AG20443 (cell line): ENCODE results near the gene CPEB3.
"Not testable (repeated sequence)": the region's sequence is repeated elsewhere in the genome, so short reads cannot be mapped to it uniquely, and the experiment has no call there.

Experiments
- DNase-seq: peaks from one replicate; pipeline ENCODE4 v3.0.0; 2012; ENCODE audit warnings: low spot score, mixed read lengths

The CPEB3 gene

DNA sequence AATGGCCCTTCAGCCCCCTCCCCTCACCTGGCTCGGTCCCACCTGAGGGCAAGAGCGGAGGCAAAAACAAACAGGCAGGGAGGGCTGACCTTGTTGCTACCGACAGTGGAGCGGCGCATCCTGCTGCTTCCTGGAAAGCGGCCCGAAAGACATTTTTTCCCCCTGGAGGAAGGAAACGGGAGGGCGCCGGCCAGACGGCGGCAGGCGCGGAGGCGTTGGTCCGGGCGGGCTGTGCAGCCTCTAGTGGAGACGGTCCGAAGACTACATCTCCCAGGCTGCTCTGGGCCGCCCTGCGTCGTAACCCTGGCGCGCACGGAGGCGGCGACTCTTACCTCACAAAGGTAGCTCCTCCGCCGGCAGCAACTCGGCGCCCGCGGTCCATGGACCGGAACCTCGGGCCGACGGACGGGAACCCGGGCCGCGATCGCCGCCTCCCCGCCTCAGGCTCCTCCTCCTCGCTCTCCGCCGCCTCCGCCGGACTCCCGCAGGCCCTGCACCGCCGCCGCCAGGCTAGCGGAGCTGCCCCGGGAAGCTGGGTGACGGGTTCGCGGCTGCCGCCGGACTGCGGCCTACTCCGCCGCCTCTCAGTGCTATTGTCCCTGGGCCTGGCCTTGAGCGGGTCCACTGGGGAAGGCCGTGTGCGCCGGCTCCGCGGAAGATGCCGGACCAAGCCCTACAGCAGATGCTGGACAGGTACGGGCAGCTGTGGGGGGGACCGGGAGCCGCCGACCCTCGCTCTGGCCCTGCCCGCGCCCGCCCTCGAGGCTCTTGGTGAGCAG lies at the start of gene CPEB3, which contains the start of gene MARCHF5:
Gene CPEB3 (minus strand): TSS at position 242 of the 779 bp plus-strand sequence. CDS start 50,728 bp downstream, outside the sequence.
Gene MARCHF5 (plus strand): TSS at position 331 of the 779 bp plus-strand sequence. CDS start 328 bp downstream, at position 659.
- DNase-seq = peak; percentile 98

DNA sequence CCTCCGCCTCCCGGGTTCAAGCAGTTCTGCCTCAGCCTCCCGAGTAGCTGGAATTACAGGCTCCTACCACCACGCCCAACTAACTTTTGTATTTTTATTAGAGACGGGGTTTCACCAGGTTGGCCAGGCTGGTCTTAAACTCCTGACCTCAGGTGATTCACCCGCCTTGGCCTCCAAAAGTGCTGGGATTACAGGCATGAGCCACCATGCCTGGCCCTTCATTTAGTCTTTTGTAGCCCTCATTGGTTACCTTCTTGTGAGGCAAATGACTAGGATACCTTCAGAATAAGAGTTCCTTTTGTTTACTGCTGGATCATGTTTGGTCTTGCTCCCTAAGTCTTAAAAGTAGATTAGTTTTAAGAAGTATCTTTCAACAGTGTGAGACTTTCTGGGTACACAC lies 39.0 kb upstream of the CPEB3 start:
- not testable (repeated sequence) for DNase-seq

DNA sequence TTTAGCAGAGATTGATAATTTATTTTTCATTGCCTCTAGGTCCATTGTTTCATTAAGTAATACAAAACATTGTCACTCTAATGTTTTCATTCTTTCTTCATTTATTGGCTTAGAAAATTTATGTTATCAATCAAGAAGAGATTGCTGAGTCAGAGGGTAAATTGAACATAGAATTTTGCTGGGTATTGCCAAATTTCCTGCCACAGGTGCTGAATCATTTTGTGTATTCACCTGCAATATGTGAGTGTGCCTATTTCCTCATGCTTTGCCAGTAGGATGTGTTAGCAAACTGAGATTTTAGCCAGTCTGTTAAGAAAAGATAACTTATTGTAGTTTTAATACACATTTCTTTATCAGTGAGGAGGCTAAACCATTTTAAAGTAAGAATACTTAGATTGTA lies 38.1 kb upstream of the CPEB3 start:
- no peak for DNase-seq

DNA sequence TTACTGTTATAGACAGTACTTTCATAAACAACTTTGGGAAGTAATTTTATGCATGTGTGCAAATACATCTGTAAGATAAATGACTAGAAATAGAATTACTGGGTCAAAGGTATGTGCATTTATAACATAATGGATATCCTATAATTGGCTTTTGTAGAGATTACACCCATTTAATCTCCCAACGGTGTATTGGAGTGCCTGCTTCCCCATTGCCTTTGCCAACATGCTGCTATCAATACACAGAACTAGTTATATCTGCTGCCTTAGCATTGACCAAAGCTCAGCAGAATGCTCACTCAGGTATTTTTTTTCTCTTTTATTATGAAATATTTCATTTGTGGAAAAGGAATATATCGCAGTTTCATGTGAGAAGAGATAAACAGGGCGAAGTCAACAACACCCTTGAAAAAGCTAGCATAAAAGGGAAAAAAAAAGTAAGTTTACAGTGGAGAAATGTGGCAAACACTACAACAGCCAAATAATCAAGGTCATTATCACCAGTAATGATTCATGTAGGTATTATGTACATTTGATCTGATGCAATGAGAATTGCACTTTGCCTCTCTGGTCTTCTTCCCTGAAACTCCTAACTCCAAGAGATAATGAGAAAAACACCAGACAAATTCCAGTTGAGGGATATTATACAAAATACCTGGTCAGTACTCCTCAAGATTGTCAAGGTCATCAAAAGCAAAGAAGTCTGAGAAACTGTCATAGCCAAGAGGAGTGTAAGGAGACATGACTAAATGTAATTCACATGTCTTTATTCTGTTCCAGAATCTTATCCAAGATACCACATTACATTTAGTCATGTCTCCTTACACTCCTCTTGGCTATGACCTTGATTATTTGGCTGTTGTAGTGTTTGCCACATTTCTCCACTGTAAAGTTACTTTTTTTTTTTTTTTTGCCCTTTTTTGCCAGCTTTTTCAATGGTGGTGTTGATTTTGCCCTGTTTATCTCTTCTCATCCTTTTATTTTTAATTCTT lies 36.9 kb upstream of the CPEB3 start:
- no peak for DNase-seq

DNA sequence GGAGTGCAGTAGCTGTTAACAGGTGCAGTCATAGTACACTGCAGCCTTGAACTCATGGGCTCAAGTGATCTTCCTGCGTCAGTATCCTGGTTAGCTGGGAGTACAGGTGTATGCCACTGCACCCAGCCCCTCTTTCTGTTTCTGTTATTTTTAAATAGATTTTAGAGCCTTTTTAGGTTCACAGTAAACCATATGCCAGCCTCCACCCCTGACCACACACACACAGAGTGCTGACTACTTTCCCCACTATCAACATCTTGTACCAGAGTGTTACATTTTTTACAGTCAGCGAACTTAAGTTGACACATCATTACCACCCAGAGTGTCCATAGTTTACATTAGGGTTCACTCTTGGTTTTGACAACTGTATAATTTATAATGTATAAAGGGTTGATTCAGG lies 32.2 kb upstream of the CPEB3 start:
- DNase-seq = no peak

DNA sequence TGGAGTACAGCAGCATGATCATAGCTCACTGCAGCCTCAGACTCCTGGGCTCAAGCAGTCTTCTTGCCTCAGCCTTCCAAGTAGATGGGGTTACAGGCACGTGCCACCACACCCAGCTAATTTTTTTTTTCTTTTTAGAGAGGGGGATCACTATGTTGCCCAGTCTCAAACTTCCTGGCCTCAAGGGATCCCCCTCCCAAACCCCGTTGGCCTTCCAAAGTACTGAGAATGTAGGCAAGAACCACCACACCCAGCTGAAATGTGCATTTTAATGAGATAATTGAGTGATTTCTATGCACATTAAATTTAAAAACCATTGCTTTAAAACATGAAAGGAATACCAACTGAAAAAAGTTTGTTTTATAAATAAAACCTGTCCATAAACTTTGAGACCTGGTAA lies 25.7 kb upstream of the CPEB3 start:
- no peak for DNase-seq

DNA sequence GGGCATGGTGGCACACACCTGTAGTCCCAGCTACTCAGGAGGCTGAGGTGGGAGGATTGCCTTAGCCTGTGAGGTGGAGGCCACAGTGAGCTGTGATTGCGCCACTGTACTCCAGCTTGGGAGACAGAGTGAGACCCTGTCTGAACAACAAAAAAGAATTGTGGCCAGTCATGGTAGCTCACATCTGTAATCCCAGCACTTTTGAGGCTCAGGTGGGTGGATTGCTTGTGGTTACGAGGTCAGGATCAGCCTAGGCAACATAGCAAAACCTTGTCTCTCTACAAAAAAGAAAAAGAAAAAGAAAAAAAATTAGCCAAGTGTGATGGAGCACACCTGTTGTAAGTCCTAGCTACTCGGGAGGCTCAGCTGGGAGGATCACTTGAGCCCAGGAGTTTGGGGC lies 22.9 kb upstream of the CPEB3 start:
- DNase-seq = no peak

DNA sequence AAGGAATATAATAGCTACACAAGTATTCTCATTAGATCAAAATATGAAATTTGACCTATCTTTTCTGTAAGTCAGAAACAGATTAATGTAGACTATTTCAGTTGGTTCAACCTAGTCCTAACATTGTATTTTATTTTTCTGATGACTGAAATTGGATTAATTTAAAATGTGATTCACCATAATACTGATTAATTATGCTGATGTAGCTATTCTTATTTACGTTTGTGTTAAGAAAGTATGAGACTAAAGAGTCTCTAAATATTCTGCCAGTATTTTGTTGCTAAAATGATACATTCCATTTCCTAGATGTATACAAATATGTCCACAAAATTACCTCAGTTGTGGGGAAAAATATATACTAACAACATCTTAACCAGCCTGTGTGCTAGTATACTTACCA lies 18.4 kb upstream of the CPEB3 start:
- DNase-seq = no peak

DNA sequence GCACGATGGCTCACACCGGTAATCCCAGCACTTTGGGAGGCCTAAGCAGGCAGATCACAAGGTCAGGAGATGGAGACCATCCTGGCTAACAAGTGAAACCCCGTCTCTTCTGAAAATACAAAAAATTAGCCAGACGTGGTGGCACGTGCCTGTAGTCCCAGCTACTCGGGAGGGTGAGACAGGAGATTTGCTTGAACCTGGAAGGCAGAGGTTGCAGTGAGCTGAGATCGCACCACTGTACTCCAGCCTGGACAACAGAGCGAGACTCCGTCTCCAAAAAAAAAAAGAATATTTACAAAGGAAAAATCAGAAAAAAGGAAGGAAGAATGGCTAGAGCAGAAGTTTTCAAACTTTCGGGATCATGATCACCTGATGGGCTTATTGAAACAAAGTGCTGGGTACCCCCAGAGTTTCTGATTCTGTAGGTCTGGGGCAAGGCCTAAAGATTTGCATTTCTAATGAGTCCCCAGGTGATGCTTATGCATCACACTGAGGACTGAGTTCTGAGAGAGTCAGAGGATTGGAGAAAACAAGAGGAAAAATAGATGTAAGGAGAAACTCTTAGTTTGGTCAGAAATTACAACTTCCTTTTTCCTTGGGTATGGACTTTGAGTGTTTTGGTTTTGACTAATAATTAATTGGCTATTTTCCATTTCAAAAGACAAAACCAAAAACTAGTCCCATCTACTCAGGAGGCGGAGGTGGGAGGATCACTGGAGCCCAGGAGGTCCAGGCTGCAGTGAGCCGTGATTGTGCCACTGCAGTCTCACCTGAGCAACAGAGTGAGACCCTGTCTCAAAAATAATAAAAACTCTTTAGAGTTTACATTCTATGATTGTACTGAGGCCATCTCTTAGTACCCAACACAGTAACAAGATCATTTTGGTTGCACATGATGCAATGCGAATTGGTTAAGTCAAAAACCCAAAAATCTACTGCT lies 14.5 kb upstream of the CPEB3 start:
- DNase-seq = no peak

DNA sequence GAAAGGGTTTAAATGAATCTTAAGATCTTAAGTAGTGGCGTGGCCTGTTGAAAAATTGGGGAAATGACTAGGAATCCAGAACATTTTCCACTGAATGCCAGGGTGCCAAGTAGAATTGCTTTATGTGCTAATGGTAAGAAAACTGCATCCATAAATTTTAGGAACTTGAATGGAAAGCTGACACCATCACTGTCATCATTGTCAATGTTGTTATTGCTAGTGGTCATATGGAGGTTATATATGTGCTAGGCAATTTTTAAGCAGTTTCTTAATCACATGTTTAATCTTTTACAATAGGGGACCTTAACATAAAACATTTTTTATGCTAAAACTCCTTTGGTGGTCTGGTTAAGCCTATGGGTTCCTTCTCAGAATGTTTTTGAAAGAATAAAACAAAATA lies 13.2 kb upstream of the CPEB3 start:
- DNase-seq = no peak

DNA sequence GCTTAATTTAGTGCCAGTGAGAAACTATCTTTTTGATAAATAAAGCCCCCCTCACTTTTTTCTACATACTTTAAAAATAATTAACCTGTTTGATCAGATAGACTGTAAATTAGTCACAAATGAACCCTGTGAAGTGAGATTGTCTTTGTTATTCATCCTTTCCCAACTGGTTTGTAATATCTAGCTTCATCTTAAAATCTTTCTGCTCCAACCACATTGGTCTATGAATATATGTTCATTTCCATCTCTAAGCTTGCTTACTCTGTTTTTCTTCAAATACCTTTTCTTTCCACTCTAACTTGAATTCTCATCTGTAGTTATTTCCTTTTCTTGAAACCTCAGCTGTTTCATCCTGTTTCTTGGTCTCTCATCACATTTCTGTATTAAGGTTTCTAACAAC lies 12.2 kb upstream of the CPEB3 start:
- no peak for DNase-seq

DNA sequence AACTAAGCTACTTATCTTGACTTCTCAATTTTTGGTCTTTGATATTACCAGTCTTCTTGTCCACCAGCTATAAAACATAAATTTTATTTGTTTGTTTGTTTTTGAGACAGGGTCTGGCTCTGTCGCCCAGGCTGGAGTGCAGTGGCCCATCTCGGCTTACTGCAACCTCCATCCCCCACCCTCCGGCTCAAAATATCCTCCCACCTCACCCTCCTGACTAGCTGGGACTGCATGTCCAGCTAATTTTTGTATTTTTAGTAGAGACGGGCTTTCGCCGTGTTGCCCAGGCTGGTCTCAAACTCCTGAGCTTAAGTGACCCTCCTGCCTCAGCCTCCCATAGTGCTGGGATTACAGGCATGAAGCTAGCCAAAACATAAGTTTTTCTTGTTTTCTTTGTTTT lies 7.6 kb upstream of the CPEB3 start:
- no peak for DNase-seq

DNA sequence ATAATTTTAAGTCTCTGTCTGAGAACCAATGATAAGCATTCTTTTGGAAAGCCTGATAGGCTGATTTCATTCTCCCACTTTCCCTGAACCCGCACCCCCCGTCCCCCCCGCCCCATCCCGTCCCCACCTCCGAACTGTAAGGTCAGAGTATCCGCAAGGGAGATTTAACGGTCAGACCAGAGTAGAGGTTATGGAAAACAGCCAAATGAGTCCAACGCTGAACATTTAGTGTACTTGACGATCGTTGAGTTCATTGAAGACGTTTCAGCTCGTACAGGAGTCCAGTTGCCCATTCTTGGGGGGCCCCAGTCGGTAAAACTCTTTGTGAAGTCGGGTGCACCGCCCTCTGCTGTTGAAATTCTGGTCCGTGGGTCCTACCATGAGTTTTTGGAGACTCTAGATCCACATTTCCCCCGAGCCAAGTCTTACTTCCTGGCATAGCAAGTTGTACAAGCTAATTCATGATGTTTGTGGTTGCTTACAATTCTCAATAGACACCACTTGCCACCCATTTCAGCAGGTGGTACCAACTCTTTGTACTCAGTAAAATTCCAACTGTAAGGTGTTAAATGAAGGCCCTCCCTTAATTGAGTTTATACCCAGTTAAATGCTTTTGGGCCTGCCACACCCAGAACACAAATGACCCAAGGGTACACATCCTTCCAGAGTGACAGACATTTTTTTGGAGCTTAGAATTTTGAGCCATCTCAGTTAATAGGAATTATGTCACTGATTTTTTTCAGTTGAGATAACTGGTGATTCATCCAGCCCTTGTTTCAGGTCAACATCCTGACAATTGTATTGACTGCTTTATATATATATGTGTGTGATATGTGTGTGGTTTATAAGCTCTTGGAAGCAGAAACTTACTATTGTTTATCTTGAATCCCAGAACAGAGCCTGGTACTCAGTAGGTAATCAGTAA lies 1.3 kb upstream of the CPEB3 start:
- DNase-seq = peak; percentile 62

DNA sequence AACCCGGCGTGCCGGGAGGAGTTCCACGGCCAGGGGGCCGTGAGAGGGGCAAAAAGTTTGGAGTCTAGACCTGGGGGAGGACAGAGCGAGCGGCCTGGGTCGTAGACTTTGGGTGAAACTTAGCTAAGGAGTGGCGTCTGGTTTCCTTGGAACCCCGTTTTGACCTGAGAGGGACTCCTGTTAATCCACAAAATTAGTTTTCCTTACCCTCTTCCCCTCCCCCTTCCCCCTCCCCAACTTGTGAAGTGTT lies 663 bp upstream of the CPEB3 start:
- no peak for DNase-seq

DNA sequence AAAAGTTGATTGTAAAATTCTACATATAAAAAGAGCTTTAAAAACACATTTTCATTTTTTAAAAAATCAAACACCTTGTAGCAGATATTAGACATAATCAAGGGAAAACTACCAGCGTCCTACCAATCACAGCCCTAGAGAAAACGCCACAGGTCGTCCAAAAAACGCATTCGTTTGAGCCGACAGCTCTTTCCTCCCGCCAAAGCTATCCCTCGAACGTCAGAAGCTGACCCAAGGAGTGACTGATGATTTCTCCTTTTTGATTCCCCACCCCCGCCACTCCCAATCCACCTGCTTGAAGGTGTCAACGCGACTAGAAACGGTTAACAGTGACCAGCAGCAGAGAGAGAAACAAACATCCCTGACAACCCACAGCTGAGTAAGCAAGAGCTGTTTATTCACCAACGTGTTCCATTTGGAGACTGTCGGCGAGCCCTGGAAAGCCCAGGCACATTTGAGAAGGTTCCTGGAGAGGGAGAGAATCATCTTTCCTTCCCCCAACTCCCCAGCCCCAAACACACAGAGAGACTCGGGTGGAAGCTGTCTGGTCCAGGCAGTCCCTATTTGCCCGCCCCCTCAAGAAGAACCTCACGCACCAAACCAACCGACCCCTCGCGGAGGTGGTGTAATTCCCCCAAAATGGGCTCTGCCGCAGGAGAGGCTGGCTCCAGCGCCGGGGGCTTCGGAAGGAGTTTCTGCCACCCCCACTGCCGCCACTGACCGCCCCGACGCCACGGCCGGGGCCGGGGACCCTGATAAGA lies 622 bp downstream of the CPEB3 start:
- peak; percentile 49 for DNase-seq

DNA sequence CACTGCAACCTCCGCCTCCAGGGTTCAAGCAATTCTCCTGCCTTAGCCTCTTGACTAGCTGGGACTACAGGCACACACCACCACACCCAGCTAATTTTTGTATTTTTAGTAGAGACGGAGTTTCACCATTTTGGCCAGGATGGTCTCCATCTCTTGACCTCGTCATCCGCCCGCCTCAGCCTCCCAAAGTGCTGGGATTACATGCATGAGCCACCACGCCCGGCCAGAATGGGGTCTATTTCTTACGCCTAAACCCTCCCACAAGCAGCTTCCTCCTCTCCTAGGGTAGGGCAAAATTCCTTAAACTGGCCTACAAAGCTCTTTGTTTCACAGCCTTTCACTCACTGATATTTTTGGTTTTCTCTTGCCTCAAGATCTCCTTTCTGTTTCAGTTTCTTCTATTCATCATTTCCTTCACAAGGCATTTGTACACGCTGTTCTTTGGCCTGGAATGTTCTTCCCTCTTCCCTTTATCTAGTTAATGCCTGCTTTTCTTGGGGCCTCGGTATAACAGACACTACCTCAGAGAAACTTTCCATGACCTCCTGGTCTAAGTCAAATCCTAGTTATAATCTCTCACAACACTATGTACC lies 6.7 kb downstream of the CPEB3 start:
- no peak for DNase-seq

DNA sequence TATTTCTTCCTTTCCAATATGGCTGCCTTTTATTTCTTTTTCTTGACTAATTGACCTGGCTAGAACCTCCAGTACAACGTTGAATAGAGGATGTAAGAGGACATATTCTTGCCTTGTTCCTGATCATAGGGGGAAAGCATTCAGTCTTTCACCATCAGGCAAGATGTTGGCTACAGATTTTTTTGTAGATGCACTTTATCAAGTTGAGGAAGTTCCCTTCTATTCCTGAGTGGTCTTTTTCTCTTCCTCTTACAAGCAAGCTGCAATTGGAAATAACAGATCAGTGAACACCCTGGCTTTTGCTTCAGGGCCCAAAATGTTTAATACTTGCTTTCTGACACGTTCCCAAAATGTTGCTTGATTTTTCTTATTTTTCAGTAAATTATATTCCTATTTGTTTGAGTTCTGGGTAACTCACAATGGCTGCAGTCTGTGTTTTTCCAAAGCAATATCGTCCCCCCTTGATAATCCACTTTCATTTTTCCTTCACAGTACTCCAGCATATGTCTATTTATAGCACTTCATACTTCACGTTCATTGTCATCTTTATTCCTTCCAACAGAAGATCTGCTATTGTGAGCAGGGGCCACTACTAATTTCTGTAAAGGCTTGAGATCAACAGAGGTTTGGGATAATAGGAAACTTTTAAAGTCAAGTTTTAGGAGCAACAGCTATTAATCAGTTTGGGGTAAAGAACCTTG lies 11.7 kb downstream of the CPEB3 start:
- peak; percentile 11 for DNase-seq

DNA sequence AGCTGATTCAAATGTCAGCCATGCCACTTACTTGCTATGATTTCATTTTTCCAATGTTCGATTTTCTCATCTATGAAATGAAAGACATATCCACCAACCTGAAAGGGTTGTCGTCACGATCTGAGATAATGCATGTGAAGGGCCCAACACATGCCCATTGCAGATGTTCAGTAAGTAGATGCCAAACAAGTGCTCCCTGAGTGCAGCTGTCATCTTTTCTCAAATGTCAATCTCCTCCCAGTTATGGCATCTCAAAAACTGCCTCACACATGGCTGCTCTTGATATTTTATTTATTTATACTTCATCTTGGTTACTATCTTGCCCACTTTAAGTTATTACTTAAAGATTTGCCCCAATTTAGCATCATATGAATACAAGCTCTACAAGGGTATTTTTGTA lies 16.8 kb downstream of the CPEB3 start:
- DNase-seq = no peak

DNA sequence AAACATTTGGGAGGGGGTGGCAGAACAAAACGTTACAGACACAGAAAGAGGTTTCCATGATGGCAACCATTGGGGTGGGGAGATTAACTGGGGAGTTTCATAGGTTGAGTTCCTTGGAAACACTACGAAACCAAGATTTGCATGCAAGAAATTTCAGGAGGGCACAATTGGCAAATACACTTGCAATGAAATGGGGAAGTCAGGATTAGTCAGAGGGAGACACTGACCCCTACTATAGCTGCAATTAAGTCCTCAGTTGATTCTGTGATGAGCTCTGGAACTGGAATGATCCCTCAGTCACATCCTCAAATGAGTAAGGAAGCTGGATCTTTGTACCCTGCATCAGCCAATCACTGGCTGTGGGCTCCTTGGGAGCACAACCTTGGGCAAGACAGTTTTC lies 22.1 kb downstream of the CPEB3 start:
- DNase-seq = no peak
